T-helper 2 cell treated with Interferon-gamma antibody and Interleukin-4, amounts not matched to agents 5 μg/mL and 100 μg/mL, for 36 hours (primary cell): ENCODE results near the gene TTC6.
"Not testable (repeated sequence)": the region's sequence is repeated elsewhere in the genome, so short reads cannot be mapped to it uniquely, and the experiment has no call there.

Experiments
- DNase-seq: peaks from one replicate; pipeline ENCODE4 v3.0.0; 2021; ENCODE audit warnings: low spot score
- H3K27ac Mint-ChIP-seq: one replicate; pipeline ENCODE4 v1.8.0; 2021; ENCODE audit warnings: mild to moderate bottlenecking, mixed read lengths
- H3K27me3 Mint-ChIP-seq: one replicate; pipeline ENCODE4 v1.8.0; 2021; ENCODE audit warnings: low read depth, mixed read lengths
- H3K36me3 Mint-ChIP-seq: one replicate; pipeline ENCODE4 v1.8.0; 2021; ENCODE audit warnings: low read depth, mixed read lengths
- H3K4me1 Mint-ChIP-seq: one replicate; pipeline ENCODE4 v1.8.0; 2021; ENCODE audit warnings: low read depth, mixed read lengths
- H3K4me3 Mint-ChIP-seq: one replicate; pipeline ENCODE4 v1.8.0; 2022; ENCODE audit warnings: mild to moderate bottlenecking, moderate library complexity, mixed read lengths
- H3K9me3 Mint-ChIP-seq: one replicate; pipeline ENCODE4 v1.8.0; 2021; ENCODE audit warnings: mixed read lengths

TTC6 gene, protein sequence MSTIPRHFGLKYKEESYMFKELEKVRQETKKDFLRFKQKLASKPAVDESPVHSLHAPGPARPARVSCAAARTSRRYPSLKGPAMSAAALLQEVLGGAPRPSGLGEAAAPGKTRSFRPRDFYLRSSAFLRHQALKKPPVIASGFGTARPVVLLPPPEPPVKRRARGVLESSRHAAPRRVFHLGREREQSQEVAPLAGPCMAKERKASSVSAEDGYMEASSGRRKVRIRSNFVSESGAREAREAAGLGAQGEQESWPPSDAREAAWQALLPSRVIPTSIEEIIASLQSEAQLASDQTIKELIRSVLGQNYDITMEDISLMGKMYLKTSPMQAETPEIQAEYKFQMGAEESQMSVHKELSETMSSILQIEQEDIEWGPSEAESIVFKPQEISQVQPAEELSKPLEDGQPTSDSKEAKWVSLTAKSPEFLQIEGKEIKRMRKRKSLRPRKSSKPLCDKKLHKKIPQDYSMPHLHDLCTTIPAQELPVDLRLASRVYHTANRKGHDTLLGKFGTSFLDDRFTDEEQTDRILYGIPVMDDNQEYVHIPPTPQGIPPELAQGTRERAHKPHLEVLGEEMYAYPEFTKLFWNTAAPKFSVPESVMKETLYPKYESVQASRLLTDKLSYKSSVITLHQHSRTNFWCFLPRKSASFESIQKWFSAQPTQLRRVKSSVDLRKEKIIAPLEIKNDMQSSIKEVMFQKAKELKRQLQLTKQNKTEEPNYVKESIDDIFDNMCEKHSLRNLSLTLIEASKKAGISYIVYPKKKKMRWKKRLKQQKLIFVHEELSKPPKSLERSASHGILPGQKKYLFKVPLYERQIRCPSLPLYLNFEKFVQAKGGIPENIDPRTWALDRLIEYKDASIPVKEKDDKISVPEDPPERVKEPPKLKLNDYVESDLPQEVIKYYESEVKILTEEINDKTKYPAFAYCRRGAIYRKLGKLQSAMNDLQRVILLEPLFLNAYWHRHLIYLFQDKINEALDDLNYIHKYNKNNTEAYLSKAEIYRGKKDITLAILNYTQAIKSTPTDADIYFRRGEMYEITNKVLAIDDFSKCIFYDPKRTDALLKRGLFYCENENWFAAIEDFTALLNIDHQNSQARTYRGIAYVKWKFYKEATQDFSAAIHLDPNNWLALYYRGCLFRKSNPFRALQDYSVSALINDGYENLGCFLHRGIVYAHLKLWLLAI (N-terminal part only)

GRCh38 chr14:37594971-37595808 lies at the start of gene TTC6, which contains the start of gene FOXA1:
Gene TTC6, plus strand, starts transcription at chr14:37595629. Its CDS starts 26,436 bp downstream, at chr14:37622065.
Gene FOXA1, minus strand, starts transcription at chr14:37595249. Its CDS starts 277 bp downstream, at chr14:37594972.
- DNase-seq: no peak
- H3K36me3 Mint-ChIP-seq: peaks cover 2% of the 10 kb centered on the region
- H3K27ac Mint-ChIP-seq: peak within 1 kb of the TSS; percentile 45
- H3K4me3 Mint-ChIP-seq: peak within 1 kb of the TSS; percentile 61
- peaks cover 78% of the 10 kb centered on the region for H3K27me3 Mint-ChIP-seq
- peaks cover 7% of the 10 kb centered on the region for H3K9me3 Mint-ChIP-seq
- H3K4me1 Mint-ChIP-seq: peaks cover 6% of the 10 kb centered on the region

- Mint-ChIP-seq H3K4me1 (no peaks in the 10 kb centered on the region), H3K4me3 (no peak overlapping the region), H3K9me3 (no peaks in the 10 kb centered on the region), H3K27me3 (no peaks in the 10 kb centered on the region), H3K27ac (no peak overlapping the region), H3K36me3 (no peaks in the 10 kb centered on the region)
- DNase-seq: no peak
Observed at GRCh38 chr14:37546621-37547447, 48.6 kb upstream of the TTC6 start.

DNA sequence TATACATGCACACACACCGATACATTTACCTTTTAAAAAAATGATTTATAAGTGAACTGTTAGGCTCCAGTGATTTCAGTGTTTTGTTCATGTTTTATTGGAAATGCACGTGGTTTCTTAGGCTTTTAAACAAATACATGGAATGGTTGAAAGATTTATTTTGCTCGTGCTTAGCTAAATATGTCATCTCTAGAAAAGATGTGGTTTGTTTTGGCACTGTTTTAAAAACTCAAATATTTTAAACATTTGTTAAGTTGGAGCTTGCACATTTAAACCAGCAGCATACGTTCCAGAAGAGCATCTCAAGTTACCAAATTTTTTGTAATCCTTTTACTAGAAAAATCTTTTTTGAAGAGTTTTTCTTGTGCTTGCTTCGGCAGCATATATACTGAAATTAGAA lies 44.9 kb upstream of the TTC6 start:
- H3K4me1 Mint-ChIP-seq: no peaks in the 10 kb centered on the region
- H3K27me3 Mint-ChIP-seq: no peaks in the 10 kb centered on the region
- no peak overlapping the region for H3K4me3 Mint-ChIP-seq
- no peak for DNase-seq
- no peak overlapping the region for H3K27ac Mint-ChIP-seq
- peaks cover 20% of the 10 kb centered on the region for H3K9me3 Mint-ChIP-seq
- H3K36me3 Mint-ChIP-seq: no peaks in the 10 kb centered on the region

DNA sequence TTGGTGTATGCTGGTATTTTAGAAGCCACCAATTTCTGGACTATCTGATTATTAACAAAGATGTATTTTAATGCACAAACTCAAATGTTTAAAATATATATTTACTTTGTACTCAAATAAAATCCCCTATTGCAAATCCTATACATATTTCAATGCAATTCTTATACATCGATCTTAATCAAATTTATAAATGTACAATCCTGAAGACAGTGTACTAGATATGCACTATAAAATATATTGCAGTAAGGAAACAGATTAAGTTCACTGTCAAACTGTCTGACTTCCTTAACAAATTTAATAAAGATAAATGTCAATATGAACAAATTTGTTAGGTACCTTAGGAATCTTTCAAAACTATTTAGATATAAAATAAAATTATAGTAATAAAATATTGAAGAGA lies 44.3 kb upstream of the TTC6 start:
- peaks cover 20% of the 10 kb centered on the region for H3K9me3 Mint-ChIP-seq
- no peak overlapping the region for H3K4me3 Mint-ChIP-seq
- H3K27me3 Mint-ChIP-seq: no peaks in the 10 kb centered on the region
- H3K27ac Mint-ChIP-seq: no peak overlapping the region
- no peaks in the 10 kb centered on the region for H3K36me3 Mint-ChIP-seq
- no peak for DNase-seq
- no peaks in the 10 kb centered on the region for H3K4me1 Mint-ChIP-seq

DNA sequence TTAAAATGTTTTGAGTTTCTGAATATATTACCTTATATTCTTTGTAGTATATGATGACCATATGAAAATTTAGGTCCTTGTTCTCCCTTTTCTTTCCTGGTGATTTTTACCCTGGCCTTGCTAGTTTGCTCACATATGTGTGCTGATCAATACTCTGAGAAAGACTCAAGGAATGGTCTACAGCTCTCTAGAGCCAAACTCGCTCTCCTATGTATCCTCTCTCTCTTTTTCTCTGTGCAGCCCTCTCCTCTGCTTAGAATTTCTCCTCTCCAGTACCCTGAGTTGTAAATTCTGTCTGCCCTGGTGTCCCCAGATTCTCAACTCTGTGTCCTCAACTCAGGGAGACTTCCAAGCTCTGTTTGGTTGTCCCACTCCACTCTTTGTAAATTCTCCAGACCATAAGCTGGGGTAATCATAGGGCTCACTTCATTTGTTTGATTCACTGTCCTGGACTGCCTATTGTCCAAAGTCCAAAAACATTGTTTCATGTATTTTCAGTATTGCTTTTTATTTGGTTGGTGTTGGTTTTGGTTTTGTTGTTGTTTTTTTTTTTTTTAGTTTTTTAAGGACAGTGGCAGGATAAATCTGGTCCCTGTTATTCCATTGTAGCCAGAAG lies 41.4 kb upstream of the TTC6 start:
- no peak for DNase-seq
- Mint-ChIP-seq H3K4me3 (no peak overlapping the region), H3K36me3 (no peaks in the 10 kb centered on the region), H3K27ac (no peak overlapping the region), H3K9me3 (peaks cover 34% of the 10 kb centered on the region), H3K4me1 (no peaks in the 10 kb centered on the region), H3K27me3 (no peaks in the 10 kb centered on the region)

- not testable (repeated sequence) for DNase-seq, H3K4me1 Mint-ChIP-seq, H3K36me3 Mint-ChIP-seq, H3K4me3 Mint-ChIP-seq, H3K27me3 Mint-ChIP-seq, H3K27ac Mint-ChIP-seq
- peaks cover 34% of the 10 kb centered on the region for H3K9me3 Mint-ChIP-seq
Observed at GRCh38 chr14:37555596-37555995, 39.8 kb upstream of the TTC6 start.

GRCh38 chr14:37558740-37559139 lies 36.7 kb upstream of the TTC6 start:
- no peak for DNase-seq
- no peak overlapping the region for H3K27ac Mint-ChIP-seq
- peaks cover 20% of the 10 kb centered on the region for H3K9me3 Mint-ChIP-seq
- no peaks in the 10 kb centered on the region for H3K36me3 Mint-ChIP-seq
- H3K27me3 Mint-ChIP-seq: no peaks in the 10 kb centered on the region
- no peak overlapping the region for H3K4me3 Mint-ChIP-seq
- no peaks in the 10 kb centered on the region for H3K4me1 Mint-ChIP-seq

DNA sequence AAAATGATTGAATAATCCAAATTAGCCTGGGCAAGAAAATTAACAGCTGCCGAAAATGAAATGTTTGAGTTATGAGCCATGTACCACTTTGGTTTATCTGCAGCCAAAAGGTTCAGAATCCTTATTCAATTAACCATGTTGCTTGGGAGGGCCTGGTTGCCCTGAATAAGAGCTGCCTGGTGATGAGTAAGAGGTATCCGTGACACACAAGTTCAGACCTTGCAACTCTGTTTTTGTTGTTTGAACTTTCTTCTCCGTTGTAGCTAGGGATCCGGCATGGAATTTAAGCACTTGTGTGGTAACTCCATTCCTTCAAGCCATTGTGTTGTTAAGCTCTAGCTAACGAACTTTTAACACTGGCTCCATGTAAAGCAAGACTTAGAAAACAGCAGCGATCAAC lies 36.0 kb upstream of the TTC6 start:
- DNase-seq: no peak

DNA sequence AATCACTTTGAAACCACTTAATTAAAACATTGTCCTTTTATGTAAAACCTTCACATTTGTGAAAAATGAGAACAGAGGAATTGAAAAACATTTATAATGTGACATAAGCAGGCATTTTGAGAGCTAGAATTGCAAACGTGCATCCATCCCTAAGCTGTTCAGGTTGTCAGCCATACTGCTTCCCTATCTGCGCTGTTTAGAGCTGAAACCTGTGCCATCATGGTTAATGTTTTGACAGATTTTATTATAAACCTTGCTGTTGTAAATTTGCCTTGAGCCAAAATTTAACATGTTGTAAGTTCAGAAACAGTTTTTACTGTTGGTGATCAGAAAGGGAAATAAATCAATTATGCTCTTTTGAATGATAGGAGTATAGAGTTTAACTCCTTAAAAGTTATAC lies 32.2 kb upstream of the TTC6 start:
- H3K27me3 Mint-ChIP-seq: no peaks in the 10 kb centered on the region
- no peaks in the 10 kb centered on the region for H3K9me3 Mint-ChIP-seq
- H3K4me3 Mint-ChIP-seq: no peak overlapping the region
- H3K4me1 Mint-ChIP-seq: no peaks in the 10 kb centered on the region
- no peak overlapping the region for H3K27ac Mint-ChIP-seq
- H3K36me3 Mint-ChIP-seq: no peaks in the 10 kb centered on the region
- no peak for DNase-seq

More for the DNA sequence above, 36.0 kb upstream of the TTC6 start:
- H3K27ac Mint-ChIP-seq: no peak overlapping the region
- H3K9me3 Mint-ChIP-seq: peaks cover 14% of the 10 kb centered on the region
- H3K4me3 Mint-ChIP-seq: no peak overlapping the region
- H3K27me3 Mint-ChIP-seq: no peaks in the 10 kb centered on the region
- H3K36me3 Mint-ChIP-seq: no peaks in the 10 kb centered on the region
- no peaks in the 10 kb centered on the region for H3K4me1 Mint-ChIP-seq

- Mint-ChIP-seq H3K4me1 (no peaks in the 10 kb centered on the region), H3K27ac (no peak overlapping the region), H3K9me3 (no peaks in the 10 kb centered on the region), H3K4me3 (no peak overlapping the region), H3K27me3 (no peaks in the 10 kb centered on the region), H3K36me3 (no peaks in the 10 kb centered on the region)
- no peak for DNase-seq
Observed at GRCh38 chr14:37565550-37565949, 29.9 kb upstream of the TTC6 start.

GRCh38 chr14:37566811-37567371 lies 28.5 kb upstream of the TTC6 start:
- no peaks in the 10 kb centered on the region for H3K27me3 Mint-ChIP-seq
- no peaks in the 10 kb centered on the region for H3K4me1 Mint-ChIP-seq
- H3K9me3 Mint-ChIP-seq: no peaks in the 10 kb centered on the region
- H3K4me3 Mint-ChIP-seq: no peak overlapping the region
- H3K27ac Mint-ChIP-seq: no peak overlapping the region
- DNase-seq: no peak
- no peaks in the 10 kb centered on the region for H3K36me3 Mint-ChIP-seq

- H3K4me3 Mint-ChIP-seq: no peak overlapping the region
- no peak overlapping the region for H3K27ac Mint-ChIP-seq
- H3K9me3 Mint-ChIP-seq: no peaks in the 10 kb centered on the region
- DNase-seq: no peak
- no peaks in the 10 kb centered on the region for H3K27me3 Mint-ChIP-seq
- H3K4me1 Mint-ChIP-seq: no peaks in the 10 kb centered on the region
- H3K36me3 Mint-ChIP-seq: no peaks in the 10 kb centered on the region
Observed at GRCh38 chr14:37569729-37570128, 25.7 kb upstream of the TTC6 start.
